Smooth muscle cell of the umbilical artery (primary cell): ENCODE results near the gene PSIP1. TPM values are rescaled to one million over a fixed set of nuclear protein-coding genes. Genes with fewer than 3 reads are reported as not detected.

Source experiments
- total RNA-seq: library from RNA; depleted of rRNA; stranded (reverse); fragments of >200 nt; gene quantifications from 2 replicates; pipeline ENCODE4 v1.2.3, GENCODE V29; 2014

PSIP1 gene
- total RNA-seq: 15.4 and 28.8 TPM in 2 replicates

GRCh38 chr9:15510789-15511575 lies at the start of gene PSIP1:
PSIP1 (minus strand) TSS chr9:15510970; CDS start chr9:15510188, 782 bp downstream.

GRCh38 chr9:15552636-15553527 lies 42.1 kb upstream of the PSIP1 start, which contains the start of gene CCDC171:
CCDC171 (plus strand) TSS chr9:15553043; CDS start chr9:15564089, 11,046 bp downstream.

GRCh38 chr9:15422372-15423230 lies 88.2 kb downstream of the PSIP1 start, which contains the start of gene SNAPC3:
SNAPC3 (plus strand) TSS chr9:15422876; CDS start chr9:15422880, 4 bp downstream.

Other genes starting within 250 kb of the PSIP1 start
- gene TTC39B, start 203.8 kb downstream of the PSIP1 start, total RNA-seq: 10.9 and 13.1 TPM in 2 replicates
- gene SNAPC3, start 88.1 kb downstream of the PSIP1 start, total RNA-seq: 64.4 and 90.5 TPM in 2 replicates
- gene CCDC171, start 42.1 kb upstream of the PSIP1 start, total RNA-seq: 2.4 and 2.7 TPM in 2 replicates